Measurements from ENCODE around the gene RHD. TPM values are rescaled to one million over a fixed set of nuclear protein-coding genes. Genes with fewer than 3 reads are reported as not detected.
"Not testable (repeated sequence)": the region's sequence is repeated elsewhere in the genome, so short reads cannot be mapped to it uniquely, and the experiment has no call there.

RHD gene
- not detected in 2 replicates for total RNA-seq

- DNase-seq (ENCODE audit: low read depth), result not testable (repeated sequence)
Measured at GRCh38 chr1:25272238-25272637, at the start of gene RHD. TSS of gene RHD (plus strand) at chr1:25272509. CDS start at chr1:25272548, 39 bp downstream.

GRCh38 chr1:25222606-25223005 lies 49.7 kb upstream of the RHD start:
- DNase-seq (ENCODE audit: low read depth), result no peak

- no peak for DNase-seq (ENCODE audit: low read depth)
Measured at GRCh38 chr1:25223471-25223870, 48.8 kb upstream of the RHD start.

GRCh38 chr1:25232027-25232865 lies 40.1 kb upstream of the RHD start, which contains the start of gene SYF2:
TSS of gene SYF2 (minus strand) at chr1:25232502. CDS start at chr1:25232467, 35 bp downstream.
- DNase-seq (ENCODE audit: low read depth), result peak; percentile 90

- DNase-seq (ENCODE audit: low read depth), result peak; percentile 88
Measured at GRCh38 chr1:25232866-25233784, 39.2 kb upstream of the RHD start.

- not testable (repeated sequence) for DNase-seq (ENCODE audit: low read depth)
Measured at GRCh38 chr1:25235411-25235810, 36.9 kb upstream of the RHD start.

- DNase-seq (ENCODE audit: low read depth), result not testable (repeated sequence)
Measured at GRCh38 chr1:25236261-25236660, 36.0 kb upstream of the RHD start.

- DNase-seq (ENCODE audit: low read depth), result no peak
Measured at GRCh38 chr1:25238046-25238445, 34.3 kb upstream of the RHD start.

- DNase-seq (ENCODE audit: low read depth), result peak; percentile 85
Measured at GRCh38 chr1:25239681-25240541, 32.4 kb upstream of the RHD start.

GRCh38 chr1:25243907-25244306 lies 28.4 kb upstream of the RHD start:
- no peak for DNase-seq (ENCODE audit: low read depth)

- no peak for DNase-seq (ENCODE audit: low read depth)
Measured at GRCh38 chr1:25245393-25245792, 26.9 kb upstream of the RHD start.

- peak; percentile 53 for DNase-seq (ENCODE audit: low read depth)
Measured at GRCh38 chr1:25245809-25246599, 26.3 kb upstream of the RHD start.

GRCh38 chr1:25246600-25247023 lies 25.7 kb upstream of the RHD start:
- no peak for DNase-seq (ENCODE audit: low read depth)

GRCh38 chr1:25247024-25247828 lies 25.1 kb upstream of the RHD start, which contains the start of gene RSRP1:
TSS of gene RSRP1 (minus strand) at chr1:25247454. CDS start at chr1:25246963, 491 bp downstream.
- peak; percentile 89 for DNase-seq (ENCODE audit: low read depth)

GRCh38 chr1:25247829-25248754 lies 24.2 kb upstream of the RHD start:
- no peak for DNase-seq (ENCODE audit: low read depth)

GRCh38 chr1:25253911-25254310 lies 18.4 kb upstream of the RHD start:
- peak; percentile 42 for DNase-seq (ENCODE audit: low read depth)

- no peak for DNase-seq (ENCODE audit: low read depth)
Measured at GRCh38 chr1:25255706-25256577, 16.4 kb upstream of the RHD start.

- DNase-seq (ENCODE audit: low read depth), result no peak
Measured at GRCh38 chr1:25256578-25256965, 15.7 kb upstream of the RHD start.

Data from renal cortical epithelial cell (primary cell).